Stomach (tissue), 9 donors: ENCODE data around the gene PRKN. TPM values are rescaled to one million over a fixed set of nuclear protein-coding genes. Genes with fewer than 3 reads are reported as not detected.
A peak's percentile ranks its signal among the peaks of the same experiment; 100 is the strongest.
"Not testable (repeated sequence)": the region's sequence is repeated elsewhere in the genome, so short reads cannot be mapped to it uniquely, and the experiment has no call there.

Experiments used
- DNase-seq, 2 donors: peaks; one replicate each; pipeline versions ENCODE4 v3.0.0 to v3.0.0-alpha.2; 2013 to 2019
- H3K27ac ChIP-seq, 5 donors: fragments of 200-600 bp in 4 of 5; sonication (generic) in 4 of 5; one replicate each; pipeline ENCODE4 v1.5.1; 2013 to 2019; ENCODE audit warnings: mild to moderate bottlenecking in 1 of 5, moderate library complexity in 1 of 5
- H3K27me3 ChIP-seq, 3 donors: fragments of 200-600 bp; sonication (generic); one replicate each; pipeline ENCODE4 v1.5.1; 2017 to 2019; ENCODE audit warnings: mixed run types in 1 of 3
- H3K36me3 ChIP-seq, 4 donors: fragments of 200-600 bp; sonication (generic); 1 replicate in 3 of 4; 2 replicates in 1 of 4; pipeline ENCODE4 v1.5.1; 2016 to 2019
- H3K4me1 ChIP-seq, 4 donors: fragments of 200-600 bp; sonication (generic); one replicate each; pipeline ENCODE4 v1.5.1; 2016 to 2019
- H3K4me3 ChIP-seq, 4 donors: fragments of 200-600 bp; sonication (generic) in 3 of 4; one replicate each; pipeline ENCODE4 v1.5.1; 2016 to 2019; ENCODE audit warnings: mild to moderate bottlenecking in 1 of 4
- H3K9me3 ChIP-seq, 4 donors: fragments of 200-600 bp; sonication (generic); one replicate each; pipeline ENCODE4 v1.5.1; 2016 to 2019
- EP300 ChIP-seq: sonication (generic); formaldehyde crosslinking; IDR thresholded peaks from one replicate; pipeline ENCODE4 v1.6.1; 2017; ENCODE audit warnings: antibody characterized with exemption
- POLR2A ChIP-seq, 4 donors: fragments of 450-650 bp; IDR thresholded peaks; one replicate each; pipeline ENCODE4 v1.6.1; 2016; ENCODE audit warnings: antibody characterized with exemption in 4 of 4, control low read depth in 2 of 4, mild to moderate bottlenecking in 1 of 4, moderate library complexity in 1 of 4
- POLR2AphosphoS5 ChIP-seq, 3 donors: sonication (generic); formaldehyde crosslinking; IDR thresholded peaks; one replicate each; pipeline ENCODE4 v1.6.1; 2016; ENCODE audit warnings: antibody characterized with exemption in 3 of 3
- WGBS, 5 donors: extraction: QIAGEN DNeasy Blood & Tissue Kit in 3 of 5; methylation state at CpG; one replicate each; pipeline versions ENCODE4 v1.1.5 to v1.1.7; 2013 to 2018; 5-methylcytosine and 5-hydroxymethylcytosine counted together
- intact Hi-C: fragments of 100-400 bp; cut with DNase I; formaldehyde crosslinking; loops from one replicate; pipeline ENCODE4 v1.15.1; 2023; ENCODE audit warnings: low total_unique reads
- polyA plus RNA-seq, 3 donors: library from polyadenylated mRNA; stranded (reverse); fragments of 200-250 nt; gene quantifications; one replicate each; pipeline ENCODE4 v1.2.3, GENCODE V29; 2013
- total RNA-seq, 5 donors: library from RNA; depleted of rRNA; stranded (reverse); fragments of >200 nt; gene quantifications; one replicate each; pipeline versions ENCODE4 v1.1.0 to v1.2.3, GENCODE V29; 2014 to 2016
- TF ChIP-seq, protein P1 (sequence below), 7 experiments: fragments of 450-650 bp in 4 of 7; fragments of 200-600 bp in 3 of 7; sonication (generic) in 3 of 7; IDR thresholded peaks; one replicate each; pipeline ENCODE4 v1.5.1; 2016 to 2019; ENCODE audit warnings: antibody characterized with exemption in 7 of 7, control low read depth in 2 of 7, mild to moderate bottlenecking in 1 of 7
- donor health status: healthy with polysubstance abuse.
- donor health status: Bipolar disorder and iron deficiency.
- donor health status: healthy.

The PRKN gene
- total and polyA plus RNA-seq, 8 donors, result 0.68 to 19.8 (median 9.5) TPM

DNA sequence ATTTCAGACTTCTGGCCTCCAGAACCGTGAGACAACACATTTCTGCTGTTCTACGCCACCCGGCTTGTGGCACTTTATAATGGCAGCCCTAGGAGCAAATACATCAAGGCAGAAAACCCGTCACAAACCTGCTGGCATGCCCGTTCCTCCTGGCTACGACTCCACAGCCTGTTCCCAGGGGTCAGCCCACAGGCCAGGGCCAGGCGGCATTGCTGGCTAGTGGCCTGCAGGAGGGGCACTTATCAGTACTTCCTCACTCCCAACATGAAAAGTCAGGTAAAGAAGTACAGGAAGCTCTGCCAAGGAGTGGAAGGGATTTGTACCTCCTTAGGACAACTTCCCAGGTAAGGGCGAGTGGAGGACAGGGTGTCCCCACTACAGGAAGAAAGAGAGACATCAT, 1230.6 kb downstream of the PRKN start:
- no peaks in the 10 kb centered on the region for H3K4me1 ChIP-seq
- intact Hi-C loops, result no loop called here
- H3K36me3 ChIP-seq, result no peaks in the 10 kb centered on the region
- no peak overlapping the region for H3K27ac ChIP-seq
- TF ChIP-seq EP300, result no peak
- H3K27me3 ChIP-seq, result no peaks in the 10 kb centered on the region
- H3K9me3 ChIP-seq, result peaks cover 0 to 9% (median 0%) of the 10 kb centered on the region in 4 donors
- no peak for DNase-seq
- WGBS, 5 donors, result 74 to 86% (median 82%) methylated on average over 8 of the region's 8 CpGs
- H3K4me3 ChIP-seq, result no peak overlapping the region

GRCh38 chr6:161496271-161496670, 1231.3 kb downstream of the PRKN start:
- intact Hi-C loops, DNase-seq, H3K9me3 ChIP-seq, H3K27me3 ChIP-seq, H3K4me3 ChIP-seq, H3K36me3 ChIP-seq, H3K27ac ChIP-seq, H3K4me1 ChIP-seq: not testable (repeated sequence)
- 83 to 92% (median 89%) methylated on average over 4 of the region's 4 CpGs for WGBS, 5 donors

DNA sequence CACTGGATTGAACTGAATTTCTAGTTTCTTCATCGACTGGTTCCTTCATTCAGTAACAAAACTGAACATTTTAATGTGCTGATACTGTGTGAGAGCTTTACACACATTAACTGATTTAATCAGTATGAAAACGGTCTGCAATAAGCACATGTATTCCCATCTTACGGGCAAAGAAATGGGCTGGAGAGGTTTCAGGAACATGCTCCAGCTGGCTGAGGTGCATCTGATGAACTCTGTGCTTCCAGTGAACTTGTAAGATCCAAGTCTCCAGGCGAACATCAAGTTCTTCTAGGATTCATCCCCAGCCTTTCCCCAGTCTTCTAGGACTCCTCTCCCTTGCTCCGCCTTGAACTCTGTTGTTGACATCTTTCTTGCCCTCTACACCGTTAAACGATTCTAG, 1233.0 kb downstream of the PRKN start:
- TF ChIP-seq POLR2A (IDR thresholded peaks at IDR 0.05) (no peak), EP300 (no peak), POLR2AphosphoS5 (IDR thresholded peaks at IDR 0.05) (no peak)
- TF ChIP-seq, protein P1, sequence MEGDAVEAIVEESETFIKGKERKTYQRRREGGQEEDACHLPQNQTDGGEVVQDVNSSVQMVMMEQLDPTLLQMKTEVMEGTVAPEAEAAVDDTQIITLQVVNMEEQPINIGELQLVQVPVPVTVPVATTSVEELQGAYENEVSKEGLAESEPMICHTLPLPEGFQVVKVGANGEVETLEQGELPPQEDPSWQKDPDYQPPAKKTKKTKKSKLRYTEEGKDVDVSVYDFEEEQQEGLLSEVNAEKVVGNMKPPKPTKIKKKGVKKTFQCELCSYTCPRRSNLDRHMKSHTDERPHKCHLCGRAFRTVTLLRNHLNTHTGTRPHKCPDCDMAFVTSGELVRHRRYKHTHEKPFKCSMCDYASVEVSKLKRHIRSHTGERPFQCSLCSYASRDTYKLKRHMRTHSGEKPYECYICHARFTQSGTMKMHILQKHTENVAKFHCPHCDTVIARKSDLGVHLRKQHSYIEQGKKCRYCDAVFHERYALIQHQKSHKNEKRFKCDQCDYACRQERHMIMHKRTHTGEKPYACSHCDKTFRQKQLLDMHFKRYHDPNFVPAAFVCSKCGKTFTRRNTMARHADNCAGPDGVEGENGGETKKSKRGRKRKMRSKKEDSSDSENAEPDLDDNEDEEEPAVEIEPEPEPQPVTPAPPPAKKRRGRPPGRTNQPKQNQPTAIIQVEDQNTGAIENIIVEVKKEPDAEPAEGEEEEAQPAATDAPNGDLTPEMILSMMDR (IDR thresholded peaks at IDR 0.05), result no peak
- Histone ChIP-seq H3K9me3 (peaks cover 0 to 9% (median 0%) of the 10 kb centered on the region in 4 donors), H3K36me3 (no peaks in the 10 kb centered on the region), H3K4me3 (no peak overlapping the region), H3K4me1 (no peaks in the 10 kb centered on the region), H3K27me3 (no peaks in the 10 kb centered on the region), H3K27ac (no peak overlapping the region)
- DNase-seq, result no peak
- intact Hi-C loops, result no loop called here
- 70 to 88% (median 75%) methylated on average over 7 of the region's 7 CpGs for WGBS, 5 donors

- Histone ChIP-seq H3K4me1 (no peaks in the 10 kb centered on the region), H3K9me3 (peaks cover 0 to 9% (median 0%) of the 10 kb centered on the region in 4 donors), H3K27me3 (no peaks in the 10 kb centered on the region), H3K27ac (no peak overlapping the region), H3K36me3 (no peaks in the 10 kb centered on the region), H3K4me3 (no peak overlapping the region)
- WGBS, 5 donors, result 64 to 74% (median 66%) methylated on average over 13 of the region's 13 CpGs
- intact Hi-C loops, result no loop called here
- peak in 1 of 2 donors; percentile 22 for DNase-seq
- no peak for TF ChIP-seq POLR2AphosphoS5 (IDR thresholded peaks at IDR 0.05)
- TF ChIP-seq, protein P1 (IDR thresholded peaks at IDR 0.05), result no peak
- no peak for TF ChIP-seq POLR2A (IDR thresholded peaks at IDR 0.05)
- TF ChIP-seq EP300, result no peak
These were observed 1233.9 kb downstream of the PRKN start for GRCh38 chr6:161493576-161494118.

DNA sequence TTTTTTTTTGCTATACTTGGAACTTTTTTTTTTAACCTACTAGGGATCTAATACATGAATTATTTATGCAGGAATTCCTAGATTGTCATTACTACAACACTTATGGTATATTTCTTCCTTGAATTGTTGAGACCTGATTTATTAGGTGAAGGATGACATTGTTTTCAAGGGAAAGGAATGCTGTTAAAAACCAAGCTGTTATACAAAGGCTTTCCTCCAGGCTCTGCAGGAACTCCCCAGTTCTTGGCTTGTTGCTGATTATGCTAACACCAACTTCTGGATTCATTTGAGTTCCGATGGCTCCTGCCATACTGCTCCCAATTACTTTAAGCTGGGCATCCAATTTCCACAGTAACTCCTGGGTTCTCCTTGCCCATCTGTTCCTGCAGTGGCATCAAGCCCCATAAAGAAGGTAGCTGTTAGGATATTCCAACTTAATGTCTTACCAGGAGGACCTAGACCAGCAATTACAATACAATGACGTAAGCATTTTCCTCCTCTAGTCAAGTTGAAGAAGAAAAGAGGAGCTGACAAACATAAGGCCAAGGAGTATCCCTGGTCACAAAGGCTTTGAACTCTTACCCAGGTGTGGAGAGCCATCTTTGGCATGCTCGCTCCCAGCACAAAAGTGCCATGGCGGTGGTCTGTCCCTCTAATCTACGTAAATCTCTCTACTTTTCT, 1237.8 kb downstream of the PRKN start:
- no peaks in the 10 kb centered on the region for H3K4me1 ChIP-seq
- intact Hi-C loops, result no loop called here
- H3K36me3 ChIP-seq, result no peaks in the 10 kb centered on the region
- H3K9me3 ChIP-seq, result no peaks in the 10 kb centered on the region
- TF ChIP-seq, protein P1 (IDR thresholded peaks at IDR 0.05), result no peak
- TF ChIP-seq POLR2A (IDR thresholded peaks at IDR 0.05) (no peak), EP300 (no peak), POLR2AphosphoS5 (IDR thresholded peaks at IDR 0.05) (no peak)
- WGBS, 5 donors, result 90 to 96% (median 93%) methylated on average over 5 of the region's 5 CpGs
- no peak overlapping the region for H3K27ac ChIP-seq
- H3K27me3 ChIP-seq, result no peaks in the 10 kb centered on the region
- H3K4me3 ChIP-seq, result no peak overlapping the region
- no peak for DNase-seq
